ENCODE measurements around the gene TESK1.

TESK1 gene

DNA sequence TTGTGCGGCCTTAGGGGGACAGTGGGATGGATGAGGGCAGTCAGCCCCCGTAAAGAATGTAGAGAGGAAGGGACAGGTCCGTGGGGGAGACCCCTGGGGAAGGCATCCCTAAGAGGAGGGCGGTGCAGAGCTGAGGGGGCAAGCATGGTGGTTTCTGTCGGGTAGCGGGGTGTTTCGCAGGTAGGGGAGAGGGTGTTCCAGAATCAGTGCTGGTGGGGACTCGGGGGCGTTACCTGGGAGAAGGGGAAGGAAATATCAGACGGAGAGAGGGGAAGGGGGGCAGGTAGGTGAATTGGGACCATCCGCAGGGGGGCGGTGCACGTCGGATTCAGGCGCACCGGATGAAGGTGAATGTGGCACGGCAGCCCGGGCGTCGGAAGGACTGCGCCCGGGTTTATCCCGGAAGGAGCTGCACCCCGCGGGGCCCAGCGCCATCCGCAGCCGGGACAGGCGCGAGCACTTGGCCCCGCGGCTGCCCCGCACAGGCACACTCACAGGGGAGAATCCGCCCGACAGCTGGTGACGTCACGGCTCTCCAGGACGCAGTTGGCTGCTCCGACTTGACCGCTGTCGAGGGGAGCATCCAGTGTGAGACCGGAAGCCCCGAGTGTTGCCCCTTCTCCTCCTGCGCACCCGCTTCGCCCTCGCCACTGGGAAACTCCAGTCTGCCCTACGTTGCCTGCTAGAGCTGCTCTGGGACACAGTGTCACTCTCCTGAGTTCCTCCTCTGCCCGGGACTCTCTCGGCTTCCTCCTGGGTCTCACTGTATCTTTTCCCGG is 11.8 kb downstream of the TESK1 start:
- peak; percentile 83 for DNase-seq (ENCODE audit: low spot score)
- TF ChIP-seq, protein P1, sequence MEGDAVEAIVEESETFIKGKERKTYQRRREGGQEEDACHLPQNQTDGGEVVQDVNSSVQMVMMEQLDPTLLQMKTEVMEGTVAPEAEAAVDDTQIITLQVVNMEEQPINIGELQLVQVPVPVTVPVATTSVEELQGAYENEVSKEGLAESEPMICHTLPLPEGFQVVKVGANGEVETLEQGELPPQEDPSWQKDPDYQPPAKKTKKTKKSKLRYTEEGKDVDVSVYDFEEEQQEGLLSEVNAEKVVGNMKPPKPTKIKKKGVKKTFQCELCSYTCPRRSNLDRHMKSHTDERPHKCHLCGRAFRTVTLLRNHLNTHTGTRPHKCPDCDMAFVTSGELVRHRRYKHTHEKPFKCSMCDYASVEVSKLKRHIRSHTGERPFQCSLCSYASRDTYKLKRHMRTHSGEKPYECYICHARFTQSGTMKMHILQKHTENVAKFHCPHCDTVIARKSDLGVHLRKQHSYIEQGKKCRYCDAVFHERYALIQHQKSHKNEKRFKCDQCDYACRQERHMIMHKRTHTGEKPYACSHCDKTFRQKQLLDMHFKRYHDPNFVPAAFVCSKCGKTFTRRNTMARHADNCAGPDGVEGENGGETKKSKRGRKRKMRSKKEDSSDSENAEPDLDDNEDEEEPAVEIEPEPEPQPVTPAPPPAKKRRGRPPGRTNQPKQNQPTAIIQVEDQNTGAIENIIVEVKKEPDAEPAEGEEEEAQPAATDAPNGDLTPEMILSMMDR (IDR thresholded peaks at IDR 0.05; ENCODE audit: extremely low read depth, insufficient read depth, missing control alignments): peak; percentile 49
- in situ Hi-C loops (cut with MboI; ENCODE audit: low pct_unique_long_range_greater_than_20kb, low sequenced_read_pairs, unreplicated experiment): no loop called here

DNA sequence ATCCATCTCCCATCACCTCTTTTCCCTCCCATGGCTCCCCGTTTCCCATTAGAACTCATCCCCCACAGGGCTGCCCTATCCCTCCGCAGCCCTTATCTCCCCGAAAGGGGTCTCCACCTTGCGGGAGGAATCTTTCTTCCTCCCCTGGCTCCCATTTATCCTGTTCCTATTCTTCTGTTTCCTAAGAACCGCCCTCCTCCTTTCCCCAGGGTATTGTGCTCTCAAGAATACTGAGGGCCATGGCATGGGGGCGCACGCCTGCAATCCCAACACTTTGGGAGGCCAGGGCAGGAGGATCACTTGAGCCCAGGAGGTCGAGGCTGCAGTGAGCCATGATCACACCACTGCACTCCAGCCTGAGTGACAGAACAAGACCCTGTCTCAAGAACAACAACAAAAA is 12.5 kb downstream of the TESK1 start:
- in situ Hi-C loops (cut with MboI; ENCODE audit: low pct_unique_long_range_greater_than_20kb, low sequenced_read_pairs, unreplicated experiment): no loop called here
- TF ChIP-seq, protein P1 (IDR thresholded peaks at IDR 0.05; ENCODE audit: extremely low read depth, insufficient read depth, missing control alignments): no peak
- no peak for DNase-seq (ENCODE audit: low spot score)

DNA sequence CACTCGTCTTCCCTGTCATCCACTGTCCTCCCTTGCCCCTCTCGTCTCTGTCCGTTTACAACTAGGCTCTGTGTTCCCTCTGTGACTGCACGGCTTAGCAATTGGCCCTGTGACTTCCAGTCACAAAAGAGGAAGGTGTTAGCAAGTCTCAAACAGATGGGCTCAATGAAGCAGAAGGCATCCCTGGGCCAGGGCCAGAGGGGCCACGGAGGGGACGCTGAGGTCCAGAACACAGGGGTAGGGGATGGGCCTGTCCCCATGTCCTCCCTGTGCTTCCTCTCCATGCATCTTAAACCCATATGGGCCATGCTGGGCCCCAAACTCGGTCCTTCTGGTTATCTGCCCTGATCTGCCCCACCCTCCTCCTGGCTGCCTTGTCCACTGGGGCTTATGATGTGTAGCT is 13.3 kb downstream of the TESK1 start, which contains the start of gene CD72:
CD72 (minus strand) TSS at position 89 of the 403 bp plus-strand sequence. CDS start 110 bp downstream, outside the sequence.
- DNase-seq (ENCODE audit: low spot score): no peak
- in situ Hi-C loops (cut with MboI; ENCODE audit: low pct_unique_long_range_greater_than_20kb, low sequenced_read_pairs, unreplicated experiment): no loop called here
- TF ChIP-seq, protein P1 (IDR thresholded peaks at IDR 0.05; ENCODE audit: extremely low read depth, insufficient read depth, missing control alignments): no peak

DNA sequence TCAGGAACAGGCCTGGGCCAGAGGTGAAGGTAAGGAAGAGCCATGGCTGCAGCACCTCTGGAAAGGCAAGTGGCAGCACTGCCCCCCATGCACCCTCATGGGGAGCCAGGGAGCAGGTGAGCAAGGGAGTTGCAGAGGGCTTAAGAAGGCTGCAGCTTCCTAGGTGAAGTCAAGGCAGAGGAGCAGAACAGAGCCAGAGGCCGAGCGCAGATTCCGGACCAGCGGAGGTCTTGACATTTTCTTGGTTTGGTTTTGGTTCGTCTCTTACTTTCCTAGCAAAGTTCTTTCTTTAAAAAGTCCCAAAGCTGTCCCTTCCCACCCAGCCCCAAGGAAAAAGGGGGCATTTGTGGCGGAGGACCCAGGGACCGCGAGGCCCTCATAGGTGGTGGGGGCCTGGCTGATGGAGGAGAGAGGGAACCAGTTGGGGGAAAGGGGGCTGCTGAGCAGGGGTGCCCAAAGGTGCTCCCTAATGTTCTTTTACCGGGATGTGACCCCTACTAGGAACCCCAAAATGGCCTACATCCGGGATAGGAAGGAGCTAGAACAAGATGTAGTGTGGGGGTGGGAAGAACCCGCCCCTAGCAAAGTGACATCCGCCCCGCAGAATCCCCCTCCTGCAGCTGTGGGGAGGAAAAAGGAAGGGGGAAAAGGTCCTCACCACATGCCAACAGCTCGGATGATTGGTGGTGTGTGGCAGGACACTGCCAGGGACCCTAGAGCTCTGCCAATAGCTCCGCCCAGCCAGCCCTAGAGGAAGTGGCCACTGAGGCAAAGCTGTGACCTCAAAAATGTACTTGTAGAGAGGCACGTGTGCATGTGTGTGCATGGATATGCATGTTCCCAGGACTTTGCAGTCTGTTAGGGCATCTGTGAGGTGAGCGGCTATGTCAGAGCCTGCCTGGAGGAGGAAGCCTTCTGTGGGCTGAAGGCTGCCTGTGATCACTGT is 14.1 kb downstream of the TESK1 start:
- in situ Hi-C loops (cut with MboI; ENCODE audit: low pct_unique_long_range_greater_than_20kb, low sequenced_read_pairs, unreplicated experiment): no loop called here
- TF ChIP-seq, protein P1 (IDR thresholded peaks at IDR 0.05; ENCODE audit: extremely low read depth, insufficient read depth, missing control alignments): no peak
- peak; percentile 44 for DNase-seq (ENCODE audit: low spot score)

DNA sequence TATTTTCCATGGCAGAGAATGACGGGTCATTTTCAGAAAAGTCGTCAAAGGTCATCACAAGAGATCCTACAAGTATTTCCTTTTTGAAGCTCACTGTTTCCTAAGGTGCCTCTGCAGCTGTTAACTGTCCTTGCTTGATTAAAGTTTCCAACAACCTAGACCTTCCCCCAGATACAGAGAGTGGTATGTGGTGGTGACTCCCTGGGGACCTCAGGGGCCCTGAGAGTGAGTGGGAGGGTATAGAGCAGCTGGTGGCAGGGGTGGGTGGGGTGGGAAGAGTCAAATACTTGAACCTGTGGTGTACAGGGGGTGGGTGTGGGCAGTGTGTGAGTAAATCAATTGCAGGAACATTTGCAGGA is 14.7 kb downstream of the TESK1 start:
- in situ Hi-C loops (cut with MboI; ENCODE audit: low pct_unique_long_range_greater_than_20kb, low sequenced_read_pairs, unreplicated experiment): no loop called here
- no peak for DNase-seq (ENCODE audit: low spot score)
- TF ChIP-seq, protein P1 (IDR thresholded peaks at IDR 0.05; ENCODE audit: extremely low read depth, insufficient read depth, missing control alignments): no peak

DNA sequence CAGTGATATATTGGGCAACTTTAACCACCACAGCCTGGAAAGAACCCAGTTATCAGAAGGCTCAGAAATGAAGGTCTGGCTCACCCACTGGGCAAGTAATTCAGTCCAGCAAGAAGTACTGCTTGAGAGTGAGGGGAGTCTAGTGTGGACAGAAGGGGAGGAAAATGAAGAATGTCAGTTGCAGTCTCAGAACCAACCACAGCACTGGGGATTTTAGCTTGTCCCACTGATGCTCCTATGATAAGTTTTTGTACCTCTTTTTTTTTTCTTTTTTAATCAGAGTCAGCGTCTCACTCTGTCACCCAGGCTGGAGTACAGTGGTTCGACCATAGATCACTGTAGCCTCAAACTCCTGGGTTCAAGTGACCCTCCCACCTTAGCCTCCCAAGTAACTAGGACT is 22.5 kb downstream of the TESK1 start:
- DNase-seq (ENCODE audit: low spot score): no peak
- in situ Hi-C loops (cut with MboI; ENCODE audit: low pct_unique_long_range_greater_than_20kb, low sequenced_read_pairs, unreplicated experiment): no loop called here
- TF ChIP-seq, protein P1 (IDR thresholded peaks at IDR 0.05; ENCODE audit: extremely low read depth, insufficient read depth, missing control alignments): no peak

Data from GM13977 (cell line).